Liver (tissue), 9 donors: Measurements from ENCODE around the gene TOX2. TPM values are rescaled to one million over a fixed set of nuclear protein-coding genes. Genes with fewer than 3 reads are reported as not detected.

Source experiments
- DNase-seq: peaks from one replicate; pipeline ENCODE4 v3.0.0-alpha.2; 2017; ENCODE audit warnings: low spot score
- H3K27ac ChIP-seq, 2 donors: one replicate each; pipeline ENCODE4 v1.7.0; 2013; ENCODE audit warnings: inconsistent platforms in 2 of 2, low read length in 2 of 2, control low read depth in 1 of 2, low read depth in 1 of 2, mild to moderate bottlenecking in 1 of 2
- H3K27me3 ChIP-seq, 4 donors: one replicate each; pipeline versions ENCODE4 v1.6.1 to v1.7.0; 2013; ENCODE audit warnings: low read length in 3 of 4, inconsistent platforms in 1 of 4, mild to moderate bottlenecking in 1 of 4, moderate library complexity in 1 of 4; ENCODE audit not compliant: control insufficient read depth in 4 of 4, insufficient read depth in 4 of 4
- H3K36me3 ChIP-seq, 4 donors: one replicate each; pipeline versions ENCODE4 v1.6.1 to v1.7.0; 2013; ENCODE audit warnings: low read length in 3 of 4, mild to moderate bottlenecking in 3 of 4, low read depth in 1 of 4, moderate library complexity in 1 of 4; ENCODE audit not compliant: control insufficient read depth in 4 of 4, insufficient read depth in 3 of 4
- H3K4me1 ChIP-seq, 4 donors: one replicate each; pipeline versions ENCODE4 v1.6.1 to v1.7.0; 2013; ENCODE audit warnings: low read length in 3 of 4, mild to moderate bottlenecking in 3 of 4, moderate library complexity in 1 of 4; ENCODE audit not compliant: control insufficient read depth in 4 of 4, insufficient read depth in 4 of 4
- H3K4me3 ChIP-seq, 3 donors: one replicate each; pipeline versions ENCODE4 v1.6.1 to v1.7.0; 2013; ENCODE audit warnings: low read length in 3 of 3, control low read depth in 1 of 3, low read depth in 1 of 3, mild to moderate bottlenecking in 1 of 3
- H3K9ac ChIP-seq, 2 donors: one replicate each; pipeline ENCODE4 v1.7.0; 2013; ENCODE audit warnings: low read length in 2 of 2, mild to moderate bottlenecking in 2 of 2, moderate library complexity in 2 of 2, control low read depth in 1 of 2, low read depth in 1 of 2
- H3K9me3 ChIP-seq, 4 donors: one replicate each; pipeline versions ENCODE4 v1.6.1 to v1.7.0; 2013; ENCODE audit warnings: low read length in 3 of 4; ENCODE audit not compliant: control insufficient read depth in 4 of 4
- FOXA1 ChIP-seq: IDR thresholded peaks from 2 replicates; pipeline ENCODE4 v1.6.1; 2016; ENCODE audit warnings: antibody characterized with exemption
- FOXA2 ChIP-seq: IDR thresholded peaks from 2 replicates; pipeline ENCODE4 v1.6.1; 2016; ENCODE audit warnings: antibody characterized with exemption
- GABPA ChIP-seq, 2 donors: IDR thresholded peaks in 1 of 2; conservative IDR thresholded peaks in 1 of 2; 2 replicates each; pipeline ENCODE4 v1.6.1; 2016; ENCODE audit warnings: antibody characterized with exemption in 2 of 2, mild to moderate bottlenecking in 1 of 2, moderate library complexity in 1 of 2
- HNF4A ChIP-seq, 2 donors: conservative IDR thresholded peaks; 2 replicates each; pipeline ENCODE4 v1.6.1; 2016; ENCODE audit warnings: antibody characterized with exemption in 2 of 2, mild to moderate bottlenecking in 2 of 2
- HNF4G ChIP-seq: IDR thresholded peaks from 2 replicates; pipeline ENCODE4 v1.6.1; 2016; ENCODE audit warnings: antibody characterized with exemption
- JUND ChIP-seq, 2 donors: IDR thresholded peaks; 2 replicates each; pipeline ENCODE4 v1.6.1; 2016; ENCODE audit warnings: antibody characterized with exemption in 2 of 2
- NR2F2 ChIP-seq: IDR thresholded peaks from 2 replicates; pipeline ENCODE4 v1.6.1; 2016; ENCODE audit warnings: antibody characterized with exemption
- SP1 ChIP-seq: IDR thresholded peaks from 2 replicates; pipeline ENCODE4 v1.6.1; 2018; ENCODE audit warnings: antibody characterized with exemption, mild to moderate bottlenecking
- TAF1 ChIP-seq: conservative IDR thresholded peaks from 2 replicates; pipeline ENCODE4 v1.6.1; 2016; ENCODE audit warnings: antibody characterized with exemption, mild to moderate bottlenecking
- YY1 ChIP-seq: IDR thresholded peaks from 2 replicates; pipeline ENCODE4 v1.6.1; 2016; ENCODE audit warnings: antibody characterized with exemption, mild to moderate bottlenecking
- WGBS: extraction: QIAGEN DNeasy Blood & Tissue Kit; methylation state at CpG from one replicate; pipeline ENCODE4 v1.1.7; 2013; 5-methylcytosine and 5-hydroxymethylcytosine counted together
- polyA plus RNA-seq, 2 donors: library from polyadenylated mRNA; stranded (reverse) in 1 of 2; unstranded in 1 of 2; fragments of 200-250 nt in 1 of 2; fragments of >200 nt in 1 of 2; fragmentation: Nextera tagmentation in 1 of 2; extraction: Ambion mirVana in 1 of 2; gene quantifications; one replicate each; pipeline versions ENCODE4 v1.2.1 to v1.2.3, GENCODE V29; 2013 to 2015
- total RNA-seq, 2 donors: library from RNA; depleted of rRNA; stranded (reverse); fragments of >200 nt; gene quantifications; one replicate each; pipeline ENCODE4 v1.2.3, GENCODE V29; 2014
- TF ChIP-seq, protein P1 (sequence below): IDR thresholded peaks from 2 replicates; pipeline ENCODE4 v1.6.1; 2016; ENCODE audit warnings: antibody characterized with exemption, mild to moderate bottlenecking
- TF ChIP-seq, protein P2 (sequence below): IDR thresholded peaks from 2 replicates; pipeline ENCODE4 v1.6.1; 2016; ENCODE audit warnings: antibody characterized with exemption
- TF ChIP-seq, protein P3 (sequence below): fragments of 150-350 bp; IDR thresholded peaks from 2 replicates; pipeline ENCODE4 v1.5.1; 2017; ENCODE audit warnings: improper control_type of control experiment, low read depth, low read length; ENCODE audit not compliant: missing input control
- donor health status: healthy.
- donor health status: healthy.
- donor health status: healthy.
- donor health status: healthy.
- donor health status: healthy.

Gene TOX2
- total and polyA plus RNA-seq, 4 donors: 0.33 to 2.7 (median 1.4) TPM

DNA sequence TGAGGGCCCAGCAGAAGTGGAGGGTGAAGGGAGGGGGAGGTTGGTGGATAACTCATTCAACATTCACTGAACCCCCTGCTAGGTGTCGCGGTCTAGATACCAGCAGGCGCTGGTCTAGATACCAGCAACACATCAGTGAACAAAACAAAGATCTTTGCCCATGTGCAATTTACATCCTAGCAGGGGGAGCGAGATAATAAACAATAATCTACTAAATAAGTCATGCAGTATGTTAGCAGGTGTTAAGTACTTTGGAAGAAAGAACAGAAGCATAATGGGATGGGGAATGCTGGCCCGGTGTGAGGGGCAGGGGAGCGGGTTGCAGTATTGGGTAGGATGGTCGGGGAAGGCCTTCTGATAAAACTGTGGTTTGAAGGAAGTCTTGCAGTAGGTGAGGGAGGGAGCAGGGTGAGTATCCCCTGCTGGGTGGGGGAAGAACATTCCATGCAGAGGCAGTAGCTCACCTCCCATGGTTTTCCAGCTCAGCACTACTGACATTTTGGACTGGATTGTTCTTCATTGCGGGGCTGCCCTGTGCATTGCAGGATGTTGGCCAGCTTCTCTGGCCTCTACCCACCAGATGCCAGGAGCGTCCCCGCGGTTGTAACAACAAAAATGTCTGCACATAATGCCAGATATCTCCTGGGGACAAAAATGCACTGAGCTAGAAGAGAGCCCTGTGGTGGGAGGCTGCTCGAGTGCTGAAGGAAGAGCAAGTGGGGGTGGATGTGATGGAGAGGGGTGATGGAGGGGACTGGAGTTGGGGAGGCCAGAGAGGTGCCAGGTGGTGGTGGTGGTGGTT lies 117.3 kb downstream of the TOX2 start:
- H3K4me3 ChIP-seq: no peak overlapping the region
- H3K9me3 ChIP-seq: no peaks in the 10 kb centered on the region
- H3K9ac ChIP-seq: no peak overlapping the region
- DNase-seq: no peak
- 66% methylated on average over 12 of the region's 12 CpGs for WGBS
- H3K27me3 ChIP-seq: no peaks in the 10 kb centered on the region
- TF ChIP-seq, protein P1, sequence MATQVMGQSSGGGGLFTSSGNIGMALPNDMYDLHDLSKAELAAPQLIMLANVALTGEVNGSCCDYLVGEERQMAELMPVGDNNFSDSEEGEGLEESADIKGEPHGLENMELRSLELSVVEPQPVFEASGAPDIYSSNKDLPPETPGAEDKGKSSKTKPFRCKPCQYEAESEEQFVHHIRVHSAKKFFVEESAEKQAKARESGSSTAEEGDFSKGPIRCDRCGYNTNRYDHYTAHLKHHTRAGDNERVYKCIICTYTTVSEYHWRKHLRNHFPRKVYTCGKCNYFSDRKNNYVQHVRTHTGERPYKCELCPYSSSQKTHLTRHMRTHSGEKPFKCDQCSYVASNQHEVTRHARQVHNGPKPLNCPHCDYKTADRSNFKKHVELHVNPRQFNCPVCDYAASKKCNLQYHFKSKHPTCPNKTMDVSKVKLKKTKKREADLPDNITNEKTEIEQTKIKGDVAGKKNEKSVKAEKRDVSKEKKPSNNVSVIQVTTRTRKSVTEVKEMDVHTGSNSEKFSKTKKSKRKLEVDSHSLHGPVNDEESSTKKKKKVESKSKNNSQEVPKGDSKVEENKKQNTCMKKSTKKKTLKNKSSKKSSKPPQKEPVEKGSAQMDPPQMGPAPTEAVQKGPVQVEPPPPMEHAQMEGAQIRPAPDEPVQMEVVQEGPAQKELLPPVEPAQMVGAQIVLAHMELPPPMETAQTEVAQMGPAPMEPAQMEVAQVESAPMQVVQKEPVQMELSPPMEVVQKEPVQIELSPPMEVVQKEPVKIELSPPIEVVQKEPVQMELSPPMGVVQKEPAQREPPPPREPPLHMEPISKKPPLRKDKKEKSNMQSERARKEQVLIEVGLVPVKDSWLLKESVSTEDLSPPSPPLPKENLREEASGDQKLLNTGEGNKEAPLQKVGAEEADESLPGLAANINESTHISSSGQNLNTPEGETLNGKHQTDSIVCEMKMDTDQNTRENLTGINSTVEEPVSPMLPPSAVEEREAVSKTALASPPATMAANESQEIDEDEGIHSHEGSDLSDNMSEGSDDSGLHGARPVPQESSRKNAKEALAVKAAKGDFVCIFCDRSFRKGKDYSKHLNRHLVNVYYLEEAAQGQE: no peak
- no peak for TF ChIP-seq FOXA1
- no peak for TF ChIP-seq TAF1
- TF ChIP-seq HNF4A (conservative IDR thresholded peaks at IDR 0.05): no peak
- TF ChIP-seq FOXA2: no peak
- TF ChIP-seq GABPA (IDR thresholded peaks at IDR 0.05 in 1 of 2, conservative IDR thresholded peaks at IDR 0.05 in 1 of 2): no peak
- no peaks in the 10 kb centered on the region for H3K4me1 ChIP-seq
- H3K27ac ChIP-seq: no peak overlapping the region
- H3K36me3 ChIP-seq: no peaks in the 10 kb centered on the region

DNA sequence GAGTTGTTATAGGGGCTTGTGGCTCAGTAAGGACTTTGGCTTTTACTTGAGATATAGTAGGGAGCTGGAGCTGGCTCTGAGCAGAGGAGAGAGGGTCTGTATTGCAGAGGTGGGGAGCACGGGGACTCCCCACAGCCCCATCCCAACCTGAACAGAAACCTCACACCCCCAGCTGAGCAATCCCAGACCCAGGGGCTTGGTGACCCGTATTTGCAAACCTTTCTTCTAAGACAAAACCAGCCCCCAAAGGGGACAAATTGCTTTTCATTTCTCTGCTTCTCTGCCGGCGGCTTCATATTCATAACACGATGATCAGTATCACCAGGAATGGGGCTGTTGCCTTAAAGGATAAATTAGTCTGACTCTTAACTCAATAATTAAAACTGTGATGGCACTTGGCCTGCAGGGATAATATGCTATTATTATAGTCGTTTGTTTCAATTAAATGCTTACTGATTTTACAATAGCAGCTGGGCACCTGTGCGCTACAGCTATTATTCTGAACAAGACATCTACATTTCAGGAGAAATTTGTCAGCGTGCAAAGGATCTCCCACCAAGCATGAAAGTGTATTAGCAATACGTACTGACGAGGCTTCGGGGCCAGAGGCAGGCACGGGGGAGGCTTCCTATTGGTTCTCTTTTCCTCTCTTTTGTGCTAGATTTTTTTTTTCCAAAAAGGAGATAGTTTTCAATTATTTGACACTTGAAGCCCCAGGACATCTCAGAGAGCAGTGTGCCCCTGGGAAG lies 118.1 kb downstream of the TOX2 start:
- WGBS: 79% methylated on average over 12 of the region's 12 CpGs
- no peaks in the 10 kb centered on the region for H3K9me3 ChIP-seq
- H3K4me1 ChIP-seq: no peaks in the 10 kb centered on the region
- H3K4me3 ChIP-seq: no peak overlapping the region
- H3K36me3 ChIP-seq: no peaks in the 10 kb centered on the region
- no peak overlapping the region for H3K27ac ChIP-seq
- H3K27me3 ChIP-seq: no peaks in the 10 kb centered on the region
- H3K9ac ChIP-seq: no peak overlapping the region
- no peak for DNase-seq
- TF ChIP-seq, protein P1: no peak
- TF ChIP-seq TAF1: no peak
- TF ChIP-seq, protein P2, sequence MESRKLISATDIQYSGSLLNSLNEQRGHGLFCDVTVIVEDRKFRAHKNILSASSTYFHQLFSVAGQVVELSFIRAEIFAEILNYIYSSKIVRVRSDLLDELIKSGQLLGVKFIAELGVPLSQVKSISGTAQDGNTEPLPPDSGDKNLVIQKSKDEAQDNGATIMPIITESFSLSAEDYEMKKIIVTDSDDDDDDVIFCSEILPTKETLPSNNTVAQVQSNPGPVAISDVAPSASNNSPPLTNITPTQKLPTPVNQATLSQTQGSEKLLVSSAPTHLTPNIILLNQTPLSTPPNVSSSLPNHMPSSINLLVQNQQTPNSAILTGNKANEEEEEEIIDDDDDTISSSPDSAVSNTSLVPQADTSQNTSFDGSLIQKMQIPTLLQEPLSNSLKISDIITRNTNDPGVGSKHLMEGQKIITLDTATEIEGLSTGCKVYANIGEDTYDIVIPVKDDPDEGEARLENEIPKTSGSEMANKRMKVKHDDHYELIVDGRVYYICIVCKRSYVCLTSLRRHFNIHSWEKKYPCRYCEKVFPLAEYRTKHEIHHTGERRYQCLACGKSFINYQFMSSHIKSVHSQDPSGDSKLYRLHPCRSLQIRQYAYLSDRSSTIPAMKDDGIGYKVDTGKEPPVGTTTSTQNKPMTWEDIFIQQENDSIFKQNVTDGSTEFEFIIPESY: no peak
- no peak for TF ChIP-seq JUND (IDR thresholded peaks at IDR 0.05)
- TF ChIP-seq FOXA1: no peak
- TF ChIP-seq, protein P3, sequence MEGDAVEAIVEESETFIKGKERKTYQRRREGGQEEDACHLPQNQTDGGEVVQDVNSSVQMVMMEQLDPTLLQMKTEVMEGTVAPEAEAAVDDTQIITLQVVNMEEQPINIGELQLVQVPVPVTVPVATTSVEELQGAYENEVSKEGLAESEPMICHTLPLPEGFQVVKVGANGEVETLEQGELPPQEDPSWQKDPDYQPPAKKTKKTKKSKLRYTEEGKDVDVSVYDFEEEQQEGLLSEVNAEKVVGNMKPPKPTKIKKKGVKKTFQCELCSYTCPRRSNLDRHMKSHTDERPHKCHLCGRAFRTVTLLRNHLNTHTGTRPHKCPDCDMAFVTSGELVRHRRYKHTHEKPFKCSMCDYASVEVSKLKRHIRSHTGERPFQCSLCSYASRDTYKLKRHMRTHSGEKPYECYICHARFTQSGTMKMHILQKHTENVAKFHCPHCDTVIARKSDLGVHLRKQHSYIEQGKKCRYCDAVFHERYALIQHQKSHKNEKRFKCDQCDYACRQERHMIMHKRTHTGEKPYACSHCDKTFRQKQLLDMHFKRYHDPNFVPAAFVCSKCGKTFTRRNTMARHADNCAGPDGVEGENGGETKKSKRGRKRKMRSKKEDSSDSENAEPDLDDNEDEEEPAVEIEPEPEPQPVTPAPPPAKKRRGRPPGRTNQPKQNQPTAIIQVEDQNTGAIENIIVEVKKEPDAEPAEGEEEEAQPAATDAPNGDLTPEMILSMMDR: no peak
- TF ChIP-seq SP1: no peak
- TF ChIP-seq YY1: no peak
- TF ChIP-seq NR2F2: no peak
- TF ChIP-seq HNF4G: no peak
